ENCODE measurements around the gene SBF1. TPM values are rescaled to one million over a fixed set of nuclear protein-coding genes. Genes with fewer than 3 reads are reported as not detected.

The SBF1 gene
- total and polyA plus RNA-seq, 2 of the 13 experiments (the other 11 are each of a cell fraction or from before 2014, with no cell fraction given), result 31.7 to 40.9 TPM

DNA sequence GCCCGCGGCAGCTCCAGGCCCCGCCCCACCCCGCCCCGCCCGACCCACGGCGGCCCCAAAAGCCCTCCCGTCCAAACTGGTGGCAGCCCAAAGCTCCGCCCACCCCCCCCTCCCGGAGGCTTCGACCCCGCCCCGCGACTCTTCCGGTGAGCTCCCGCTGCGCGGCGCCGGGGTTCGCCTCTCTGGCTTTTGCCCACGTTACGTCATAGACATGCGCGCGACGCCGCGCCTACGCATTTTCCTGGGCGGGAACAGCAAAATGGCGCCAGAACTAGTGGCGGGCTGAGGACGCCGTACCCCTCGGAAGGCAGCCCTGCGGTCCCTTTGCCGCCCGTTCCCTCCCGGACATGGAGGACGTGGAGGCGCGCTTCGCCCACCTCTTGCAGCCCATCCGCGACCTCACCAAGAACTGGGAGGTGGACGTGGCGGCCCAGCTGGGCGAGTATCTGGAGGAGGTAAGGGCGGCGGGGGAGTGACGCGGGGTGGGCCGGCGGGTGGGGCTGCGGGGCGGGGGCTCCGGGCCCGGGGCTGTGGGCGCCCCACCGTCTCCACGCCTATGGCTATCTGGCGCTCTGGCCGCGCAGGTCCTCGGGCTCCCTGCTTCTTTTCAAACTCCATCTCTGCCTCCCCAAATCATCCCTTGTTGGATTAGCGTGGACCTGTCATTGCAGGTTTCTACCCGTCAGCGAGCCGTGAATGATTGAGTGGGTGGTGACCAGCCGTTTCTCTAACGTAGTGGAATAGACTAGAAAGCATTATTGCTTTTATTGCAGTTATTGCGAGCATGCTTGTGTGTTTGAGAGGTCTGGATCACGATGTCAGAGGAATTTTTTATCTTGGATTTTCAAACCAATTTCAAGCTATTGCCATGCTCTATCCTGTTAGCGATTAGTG, 33.4 kb upstream of the SBF1 start, which contains the start of gene NCAPH2 (continued):
- TF ChIP-seq, protein P1, sequence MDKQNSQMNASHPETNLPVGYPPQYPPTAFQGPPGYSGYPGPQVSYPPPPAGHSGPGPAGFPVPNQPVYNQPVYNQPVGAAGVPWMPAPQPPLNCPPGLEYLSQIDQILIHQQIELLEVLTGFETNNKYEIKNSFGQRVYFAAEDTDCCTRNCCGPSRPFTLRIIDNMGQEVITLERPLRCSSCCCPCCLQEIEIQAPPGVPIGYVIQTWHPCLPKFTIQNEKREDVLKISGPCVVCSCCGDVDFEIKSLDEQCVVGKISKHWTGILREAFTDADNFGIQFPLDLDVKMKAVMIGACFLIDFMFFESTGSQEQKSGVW (CRISPR knock-in tag; IDR thresholded peaks at IDR 0.05; ENCODE audit: borderline replicate concordance), result no peak
- no peak for TF ChIP-seq ZNF850 (CRISPR knock-in tag; conservative IDR thresholded peaks at IDR 0.05)
- TF ChIP-seq, protein P2, sequence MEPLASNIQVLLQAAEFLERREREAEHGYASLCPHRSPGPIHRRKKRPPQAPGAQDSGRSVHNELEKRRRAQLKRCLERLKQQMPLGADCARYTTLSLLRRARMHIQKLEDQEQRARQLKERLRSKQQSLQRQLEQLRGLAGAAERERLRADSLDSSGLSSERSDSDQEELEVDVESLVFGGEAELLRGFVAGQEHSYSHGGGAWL (CRISPR knock-in tag; IDR thresholded peaks at IDR 0.05), result peak; percentile 65; the same call in 1 of the 2 replicates
- TF ChIP-seq RAD21 (CRISPR knock-in tag; IDR thresholded peaks at IDR 0.05), result no peak
- no peak for TF ChIP-seq RFXAP (CRISPR knock-in tag; IDR thresholded peaks at IDR 0.05; ENCODE audit: borderline replicate concordance)
- no peak for TF ChIP-seq CBX2 (IDR thresholded peaks at IDR 0.05; ENCODE audit: low read depth, low read length)
- TF ChIP-seq CBX2 (CRISPR knock-in tag; IDR thresholded peaks at IDR 0.05; ENCODE audit: low read depth), result no peak
- TF ChIP-seq FOXA1 (IDR thresholded peaks at IDR 0.05), result no peak
- no peak for TF ChIP-seq FOXA1 (CRISPR knock-in tag; IDR thresholded peaks at IDR 0.05)
- no peak; a peak in 1 of 4 replicates for TF ChIP-seq HMGXB4 (CRISPR knock-in tag; IDR thresholded peaks at IDR 0.05; ENCODE audit: borderline replicate concordance in 1 of 2, low read depth in 1 of 2)
- no peak for TF ChIP-seq FIP1L1 (IDR thresholded peaks at IDR 0.05; ENCODE audit: borderline replicate concordance, insufficient read depth, low read depth, low read length)
- TF ChIP-seq ZNF691 (CRISPR knock-in tag; IDR thresholded peaks at IDR 0.05; ENCODE audit: borderline replicate concordance, low read depth), result peak; percentile 71; the same call in 1 of the 2 replicates
- TF ChIP-seq TIGD3 (CRISPR knock-in tag; IDR thresholded peaks at IDR 0.05; ENCODE audit: borderline replicate concordance), result no peak
- TF ChIP-seq, protein P3, sequence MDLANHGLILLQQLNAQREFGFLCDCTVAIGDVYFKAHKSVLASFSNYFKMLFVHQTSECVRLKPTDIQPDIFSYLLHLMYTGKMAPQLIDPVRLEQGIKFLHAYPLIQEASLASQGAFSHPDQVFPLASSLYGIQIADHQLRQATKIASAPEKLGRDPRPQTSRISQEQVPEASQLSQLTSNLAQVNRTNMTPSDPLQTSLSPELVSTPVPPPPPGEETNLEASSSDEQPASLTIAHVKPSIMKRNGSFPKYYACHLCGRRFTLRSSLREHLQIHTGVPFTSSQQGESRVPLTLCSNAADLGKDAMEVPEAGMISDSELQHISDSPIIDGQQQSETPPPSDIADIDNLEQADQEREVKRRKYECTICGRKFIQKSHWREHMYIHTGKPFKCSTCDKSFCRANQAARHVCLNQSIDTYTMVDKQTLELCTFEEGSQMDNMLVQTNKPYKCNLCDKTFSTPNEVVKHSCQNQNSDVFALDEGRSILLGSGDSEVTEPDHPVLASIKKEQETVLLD (CRISPR knock-in tag; IDR thresholded peaks at IDR 0.05; ENCODE audit: low read depth), result peak; percentile 90
- TF ChIP-seq PHB2 (IDR thresholded peaks at IDR 0.05; ENCODE audit: partially characterized antibody), result no peak
- TF ChIP-seq ZNF652 (CRISPR knock-in tag; IDR thresholded peaks at IDR 0.05; ENCODE audit: borderline replicate concordance, low read depth), result no peak
- TF ChIP-seq ZNF274 (CRISPR knock-in tag; IDR thresholded peaks at IDR 0.05), result no peak
- no peak for TF ChIP-seq NR2F1 (CRISPR knock-in tag; IDR thresholded peaks at IDR 0.05)
- no peak for TF ChIP-seq ZNF776 (CRISPR knock-in tag; IDR thresholded peaks at IDR 0.05)
- TF ChIP-seq SCMH1 (CRISPR knock-in tag; IDR thresholded peaks at IDR 0.05; ENCODE audit: borderline replicate concordance), result no peak
- TF ChIP-seq ZNF891 (CRISPR knock-in tag; IDR thresholded peaks at IDR 0.05), result no peak
- no peak for TF ChIP-seq ZNF282 (IDR thresholded peaks at IDR 0.05; ENCODE audit: partially characterized antibody)

Measured in HepG2 (cell line).